H9 (cell line): ENCODE measurements around the gene ARMC9. TPM values are rescaled to one million over a fixed set of nuclear protein-coding genes. Genes with fewer than 3 reads are reported as not detected.

ENCODE experiments used
- DNase-seq: peaks from one replicate; pipeline ENCODE4 v3.0.0-alpha.2; 2017
- H2AFZ ChIP-seq: one replicate; pipeline ENCODE4 v1.6.1; 2013; ENCODE audit warnings: mild to moderate bottlenecking, low read length, control low read depth, moderate library complexity
- H2AK5ac ChIP-seq: 2 replicates; pipeline ENCODE4 v1.6.1; 2013; ENCODE audit warnings: low read length, control low read depth, mixed read lengths; ENCODE audit not compliant: insufficient read length
- H2BK120ac ChIP-seq: one replicate; pipeline ENCODE4 v1.6.1; 2013; ENCODE audit warnings: low read depth, mild to moderate bottlenecking, low read length, control low read depth, inconsistent platforms; ENCODE audit not compliant: poor library complexity, severe bottlenecking
- H2BK12ac ChIP-seq: 2 replicates; pipeline ENCODE4 v1.6.1; 2013; ENCODE audit warnings: low read length, control low read depth, mixed read lengths, low read depth; ENCODE audit not compliant: insufficient read length
- H2BK15ac ChIP-seq: 2 replicates; pipeline ENCODE4 v1.6.1; 2013; ENCODE audit warnings: low read depth, low read length, control low read depth
- H2BK20ac ChIP-seq: one replicate; pipeline ENCODE4 v1.6.1; 2013; ENCODE audit warnings: low read depth, mild to moderate bottlenecking, low read length, control low read depth, inconsistent platforms; ENCODE audit not compliant: poor library complexity, severe bottlenecking
- H2BK5ac ChIP-seq: 2 replicates; pipeline ENCODE4 v1.6.1; 2013; ENCODE audit warnings: low read length, control low read depth, mixed read lengths; ENCODE audit not compliant: insufficient read length
- H3K14ac ChIP-seq: 2 replicates; pipeline ENCODE4 v1.6.1; 2013; ENCODE audit warnings: low read length, control low read depth; ENCODE audit not compliant: insufficient read depth
- H3K18ac ChIP-seq: 2 replicates; pipeline ENCODE4 v1.6.1; 2013; ENCODE audit warnings: low read depth, mild to moderate bottlenecking, mixed read lengths, low read length, control low read depth; ENCODE audit not compliant: insufficient read length
- H3K23ac ChIP-seq: 2 replicates; pipeline ENCODE4 v1.6.1; 2013; ENCODE audit warnings: low read length, control low read depth, mixed read lengths, low read depth; ENCODE audit not compliant: insufficient read length
- H3K23me2 ChIP-seq: 2 replicates; pipeline ENCODE4 v1.6.1; 2013; ENCODE audit warnings: low read depth, mild to moderate bottlenecking, mixed read lengths, low read length, control low read depth; ENCODE audit not compliant: insufficient read length, poor library complexity, severe bottlenecking
- H3K27ac ChIP-seq: 2 replicates; pipeline ENCODE4 v1.5.1; 2013; ENCODE audit warnings: low read length, control low read depth, mixed read lengths, low read depth; ENCODE audit not compliant: insufficient read length
- H3K27me3 ChIP-seq: 2 replicates; pipeline ENCODE4 v1.6.1; 2013; ENCODE audit warnings: low read length, control low read depth, inconsistent platforms; ENCODE audit not compliant: insufficient read depth
- H3K4ac ChIP-seq: 2 replicates; pipeline ENCODE4 v1.6.1; 2013; ENCODE audit warnings: low read depth, mild to moderate bottlenecking, control low read depth, inconsistent platforms, low read length, moderate library complexity
- H3K4me1 ChIP-seq: 2 replicates; pipeline ENCODE4 v1.6.1; 2013; ENCODE audit warnings: low read length, control low read depth, inconsistent platforms; ENCODE audit not compliant: insufficient read depth
- H3K4me2 ChIP-seq: 2 replicates; pipeline ENCODE4 v1.6.1; 2013; ENCODE audit warnings: low read length, control low read depth, mixed read lengths; ENCODE audit not compliant: insufficient read length, insufficient read depth
- H3K56ac ChIP-seq: 2 replicates; pipeline ENCODE4 v1.6.1; 2013; ENCODE audit warnings: low read depth, mild to moderate bottlenecking, mixed read lengths, low read length, control low read depth; ENCODE audit not compliant: insufficient read length
- H3K79me1 ChIP-seq: 2 replicates; pipeline ENCODE4 v1.6.1; 2013; ENCODE audit warnings: low read depth, mild to moderate bottlenecking, moderate library complexity, low read length, control low read depth, inconsistent platforms; ENCODE audit not compliant: insufficient read depth, poor library complexity, severe bottlenecking
- H3K79me2 ChIP-seq: 2 replicates; pipeline ENCODE4 v1.6.1; 2013; ENCODE audit warnings: low read length, control low read depth, inconsistent platforms; ENCODE audit not compliant: insufficient read depth
- H3K9ac ChIP-seq: 2 replicates; pipeline ENCODE4 v1.6.1; 2013; ENCODE audit warnings: low read length, control low read depth, mixed read lengths; ENCODE audit not compliant: insufficient read length; ENCODE audit errors: extremely low read depth
- H3K9me3 ChIP-seq: one replicate; pipeline ENCODE4 v1.6.1; 2013; ENCODE audit warnings: low read depth, low read length, inconsistent platforms; ENCODE audit not compliant: control insufficient read depth
- H3T11ph ChIP-seq: one replicate; pipeline ENCODE4 v1.6.1; 2013; ENCODE audit warnings: mild to moderate bottlenecking, low read length, control low read depth, inconsistent platforms
- H4K20me1 ChIP-seq: one replicate; pipeline ENCODE4 v1.6.1; 2013; ENCODE audit not compliant: control insufficient read depth, insufficient read length, insufficient read depth
- H4K5ac ChIP-seq: 2 replicates; pipeline ENCODE4 v1.6.1; 2013; ENCODE audit warnings: low read depth, mild to moderate bottlenecking, mixed read lengths, low read length, control low read depth; ENCODE audit not compliant: insufficient read length
- H4K8ac ChIP-seq: replicated peaks from 2 replicates; pipeline ENCODE4 v1.6.1; 2013; ENCODE audit warnings: low read length, control low read depth, mixed read lengths, low read depth; ENCODE audit not compliant: insufficient read length
- H4K91ac ChIP-seq: 2 replicates; pipeline ENCODE4 v1.6.1; 2013; ENCODE audit warnings: low read depth, mild to moderate bottlenecking, moderate library complexity, mixed read lengths, low read length, control low read depth; ENCODE audit not compliant: insufficient read length
- H3K27ac Mint-ChIP-seq, 3 experiments: 2 replicates in 2 of 3; 3 replicates in 1 of 3; pipeline ENCODE4 v1.8.0; 2020 to 2021; ENCODE audit warnings: mixed read lengths in 3 of 3, mild to moderate bottlenecking in 1 of 3, moderate library complexity in 1 of 3
- H3K27me3 Mint-ChIP-seq: 2 replicates; pipeline ENCODE4 v1.8.0; 2021; ENCODE audit warnings: low read depth, mild to moderate bottlenecking, moderate library complexity, mixed read lengths
- H3K36me3 Mint-ChIP-seq, 3 experiments: 2 replicates in 2 of 3; 3 replicates in 1 of 3; pipeline ENCODE4 v1.8.0; 2020 to 2021; ENCODE audit warnings: low read depth in 3 of 3, mixed read lengths in 3 of 3; ENCODE audit not compliant: insufficient read depth in 1 of 3
- H3K4me1 Mint-ChIP-seq, 2 experiments: 2 replicates each; pipeline ENCODE4 v1.8.0; 2020; ENCODE audit warnings: mixed read lengths in 2 of 2
- H3K4me3 Mint-ChIP-seq, 2 experiments: 2 replicates in 1 of 2; 3 replicates in 1 of 2; pipeline ENCODE4 v1.8.0; 2020 to 2021; ENCODE audit warnings: mild to moderate bottlenecking in 2 of 2, mixed read lengths in 2 of 2, moderate library complexity in 1 of 2
- H3K9me3 Mint-ChIP-seq, 2 experiments: 2 replicates in 1 of 2; 3 replicates in 1 of 2; pipeline ENCODE4 v1.8.0; 2020; ENCODE audit warnings: mild to moderate bottlenecking in 2 of 2, mixed read lengths in 2 of 2, moderate library complexity in 1 of 2
- WGBS: extraction: QIAGEN DNeasy Blood & Tissue Kit; methylation state at CpG from one replicate; pipeline ENCODE4 v1.1.7; 2013; ENCODE audit warnings: missing lambda C conversion rate, low lambda C conversion rate, mixed read lengths; ENCODE audit not compliant: insufficient read length; ENCODE audit errors: extremely low coverage; 5-methylcytosine and 5-hydroxymethylcytosine counted together
- total RNA-seq: library from RNA; stranded (reverse); gene quantifications from 2 replicates; pipeline ENCODE4 v1.2.1, GENCODE V29; 2021
- TF ChIP-seq, protein P1 (sequence below): fragments of 200-600 bp; sonication (generic); conservative IDR thresholded peaks from 3 replicates; pipeline ENCODE4 v1.8.0; 2021; ENCODE audit warnings: antibody characterized with exemption, mild to moderate bottlenecking

ARMC9 gene
- total RNA-seq, 1 experiment from 2014 or later, result 37.6 TPM

DNA sequence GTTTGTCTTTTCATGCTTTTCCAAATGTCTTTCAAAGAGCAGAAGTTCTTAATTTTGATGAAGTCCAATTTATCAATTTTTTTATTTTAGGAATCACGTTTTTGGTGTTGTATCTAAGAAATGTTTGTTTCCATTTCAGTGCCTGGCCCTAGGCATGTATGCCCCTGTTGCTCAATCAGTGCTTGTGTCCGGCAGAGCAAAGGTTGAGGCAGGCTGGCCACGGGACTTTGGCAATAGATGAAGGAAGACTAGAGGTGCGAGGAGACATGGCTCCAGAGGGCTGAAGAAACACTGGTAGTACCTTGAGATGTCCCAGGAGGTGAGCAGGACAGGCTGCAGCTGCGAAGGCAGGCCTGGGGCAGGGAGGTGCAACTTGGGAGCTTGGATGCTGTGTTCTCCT lies 187.0 kb downstream of the ARMC9 start:
- H3K36me3 Mint-ChIP-seq, result peaks cover 7 to 10% (median 8%) of the 10 kb centered on the region in 3 experiments
- H2BK5ac ChIP-seq, result no peak overlapping the region
- no peak overlapping the region for H3K14ac ChIP-seq
- no peak overlapping the region for H4K5ac ChIP-seq
- no peak overlapping the region for H3K18ac ChIP-seq
- no peaks in the 10 kb centered on the region for H3K79me2 ChIP-seq
- H3K79me1 ChIP-seq, result no peaks in the 10 kb centered on the region
- no peak overlapping the region for H2BK120ac ChIP-seq
- no peak overlapping the region for H2BK12ac ChIP-seq
- H3K23ac ChIP-seq, result no peak overlapping the region
- H3K9ac ChIP-seq, result no peak overlapping the region
- no peak overlapping the region for H2BK20ac ChIP-seq
- H3K9me3 Mint-ChIP-seq, result peaks cover 10 to 15% of the 10 kb centered on the region in 2 experiments
- H3T11ph ChIP-seq, result no peak overlapping the region
- H4K20me1 ChIP-seq, result no peaks in the 10 kb centered on the region
- H2BK15ac ChIP-seq, result no peak overlapping the region
- no peak overlapping the region for H2AFZ ChIP-seq
- H3K4me2 ChIP-seq, result no peak overlapping the region
- no peak overlapping the region for H3K4me3 Mint-ChIP-seq
- no peak overlapping the region for H2AK5ac ChIP-seq
- no peak overlapping the region for H3K56ac ChIP-seq
- no peak overlapping the region for H4K8ac ChIP-seq
- no peak overlapping the region for H3K27ac Mint-ChIP-seq
- peaks cover 3 to 15% of the 10 kb centered on the region in 2 experiments for H3K4me1 Mint-ChIP-seq
- no peaks in the 10 kb centered on the region for H3K23me2 ChIP-seq
- no peak overlapping the region for H3K27ac ChIP-seq
- H4K91ac ChIP-seq, result no peak overlapping the region
- no peak overlapping the region for H3K4ac ChIP-seq
- peaks cover 5% of the 10 kb centered on the region for H3K27me3 Mint-ChIP-seq
- DNase-seq, result no peak
- no peaks in the 10 kb centered on the region for H3K9me3 ChIP-seq
- WGBS, result no CpG with 5 or more reads among the region's 5 CpGs
- H3K4me1 ChIP-seq, result no peaks in the 10 kb centered on the region
- TF ChIP-seq, protein P1, sequence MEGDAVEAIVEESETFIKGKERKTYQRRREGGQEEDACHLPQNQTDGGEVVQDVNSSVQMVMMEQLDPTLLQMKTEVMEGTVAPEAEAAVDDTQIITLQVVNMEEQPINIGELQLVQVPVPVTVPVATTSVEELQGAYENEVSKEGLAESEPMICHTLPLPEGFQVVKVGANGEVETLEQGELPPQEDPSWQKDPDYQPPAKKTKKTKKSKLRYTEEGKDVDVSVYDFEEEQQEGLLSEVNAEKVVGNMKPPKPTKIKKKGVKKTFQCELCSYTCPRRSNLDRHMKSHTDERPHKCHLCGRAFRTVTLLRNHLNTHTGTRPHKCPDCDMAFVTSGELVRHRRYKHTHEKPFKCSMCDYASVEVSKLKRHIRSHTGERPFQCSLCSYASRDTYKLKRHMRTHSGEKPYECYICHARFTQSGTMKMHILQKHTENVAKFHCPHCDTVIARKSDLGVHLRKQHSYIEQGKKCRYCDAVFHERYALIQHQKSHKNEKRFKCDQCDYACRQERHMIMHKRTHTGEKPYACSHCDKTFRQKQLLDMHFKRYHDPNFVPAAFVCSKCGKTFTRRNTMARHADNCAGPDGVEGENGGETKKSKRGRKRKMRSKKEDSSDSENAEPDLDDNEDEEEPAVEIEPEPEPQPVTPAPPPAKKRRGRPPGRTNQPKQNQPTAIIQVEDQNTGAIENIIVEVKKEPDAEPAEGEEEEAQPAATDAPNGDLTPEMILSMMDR, result no peak
- H3K27me3 ChIP-seq, result no peaks in the 10 kb centered on the region
